Calu3 (cell line): ENCODE results near the gene SMIM35. TPM values are rescaled to one million over a fixed set of nuclear protein-coding genes. Genes with fewer than 3 reads are reported as not detected.

ENCODE experiments used
- BruUV-seq: library from RNA; stranded (reverse); fragments of 400-500 nt; replicated peaks from 2 replicates; lab custom pipeline; 2021; lab: Mats Ljungman, UMichigan
- CTCF ChIA-PET: fragments of 300-600 bp; sonication (Branson Sonifier 250); formaldehyde crosslinking; loops from one replicate; lab custom pipeline; 2022; ENCODE audit warnings: antibody characterized with exemption; lab: Charles Lee
- DNase-seq: peaks from one replicate; pipeline ENCODE4 v3.0.0; 2022
- H3K27ac Mint-ChIP-seq: one replicate; pipeline ENCODE4 v1.8.0; 2022; ENCODE audit warnings: mixed read lengths; ENCODE audit not compliant: unreplicated experiment
- H3K27me3 Mint-ChIP-seq: one replicate; pipeline ENCODE4 v1.8.0; 2022; ENCODE audit warnings: mixed read lengths; ENCODE audit not compliant: unreplicated experiment
- H3K36me3 Mint-ChIP-seq: one replicate; pipeline ENCODE4 v1.8.0; 2022; ENCODE audit warnings: mild to moderate bottlenecking, moderate library complexity, mixed read lengths; ENCODE audit not compliant: insufficient read depth, unreplicated experiment
- H3K4me1 Mint-ChIP-seq: one replicate; pipeline ENCODE4 v1.8.0; 2022; ENCODE audit warnings: mild to moderate bottlenecking, low read depth, mixed read lengths; ENCODE audit not compliant: unreplicated experiment
- H3K4me3 Mint-ChIP-seq: one replicate; pipeline ENCODE4 v1.8.0; 2022; ENCODE audit warnings: mild to moderate bottlenecking, low read depth, moderate library complexity, mixed read lengths; ENCODE audit not compliant: unreplicated experiment
- H3K9me3 Mint-ChIP-seq: one replicate; pipeline ENCODE4 v1.8.0; 2022; ENCODE audit warnings: low read depth, mixed read lengths; ENCODE audit not compliant: unreplicated experiment
- intact Hi-C: fragments of 100-400 bp; cut with micrococcal nuclease; formaldehyde crosslinking; loops from one replicate; pipeline ENCODE4 v1.10.0; 2022; ENCODE audit not compliant: unreplicated experiment
- total RNA-seq: library from RNA; stranded (reverse); gene quantifications from 2 replicates; pipeline ENCODE4 v1.2.3, GENCODE V29; 2022
- TF ChIP-seq, protein P1 (sequence below): fragments of 200-600 bp; IDR thresholded peaks from one replicate; pipeline ENCODE4 v1.8.0; 2022; ENCODE audit warnings: antibody characterized with exemption; ENCODE audit not compliant: unreplicated experiment

The SMIM35 gene
- total RNA-seq, 1 experiment from 2014 or later, result not detected

DNA sequence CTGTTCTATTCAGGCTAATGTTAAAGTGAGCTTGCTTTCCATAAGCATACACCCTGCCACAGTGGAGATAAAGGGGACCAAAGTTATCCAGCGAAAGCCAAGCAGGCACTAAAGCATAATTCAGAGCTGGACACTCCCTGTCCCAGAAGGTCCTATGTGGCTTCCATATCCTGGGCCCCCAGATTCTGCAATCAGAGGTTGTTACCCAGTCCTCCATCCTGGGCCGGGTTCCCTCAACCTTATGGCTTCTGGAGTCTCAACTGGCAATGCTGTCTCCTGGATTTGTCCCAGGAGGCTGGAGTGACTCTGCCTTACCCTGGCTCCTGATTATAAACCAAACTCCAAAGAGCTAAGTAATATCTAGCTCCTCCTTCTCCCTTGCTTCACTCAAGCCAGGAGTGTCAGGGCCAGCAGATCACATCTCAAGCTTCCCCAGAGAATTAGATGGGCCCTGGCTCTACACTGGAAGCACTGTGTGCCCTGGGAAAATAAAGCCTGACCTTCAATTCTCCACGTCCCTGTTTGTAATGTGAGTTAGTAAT, 14.0 kb upstream of the SMIM35 start:
- Mint-ChIP-seq H3K4me1 (no peaks in the 10 kb centered on the region), H3K27ac (no peak overlapping the region), H3K9me3 (no peaks in the 10 kb centered on the region), H3K27me3 (no peaks in the 10 kb centered on the region), H3K36me3 (peaks cover 28% of the 10 kb centered on the region), H3K4me3 (no peak overlapping the region)
- intact Hi-C loops, result no loop called here
- TF ChIP-seq, protein P1, sequence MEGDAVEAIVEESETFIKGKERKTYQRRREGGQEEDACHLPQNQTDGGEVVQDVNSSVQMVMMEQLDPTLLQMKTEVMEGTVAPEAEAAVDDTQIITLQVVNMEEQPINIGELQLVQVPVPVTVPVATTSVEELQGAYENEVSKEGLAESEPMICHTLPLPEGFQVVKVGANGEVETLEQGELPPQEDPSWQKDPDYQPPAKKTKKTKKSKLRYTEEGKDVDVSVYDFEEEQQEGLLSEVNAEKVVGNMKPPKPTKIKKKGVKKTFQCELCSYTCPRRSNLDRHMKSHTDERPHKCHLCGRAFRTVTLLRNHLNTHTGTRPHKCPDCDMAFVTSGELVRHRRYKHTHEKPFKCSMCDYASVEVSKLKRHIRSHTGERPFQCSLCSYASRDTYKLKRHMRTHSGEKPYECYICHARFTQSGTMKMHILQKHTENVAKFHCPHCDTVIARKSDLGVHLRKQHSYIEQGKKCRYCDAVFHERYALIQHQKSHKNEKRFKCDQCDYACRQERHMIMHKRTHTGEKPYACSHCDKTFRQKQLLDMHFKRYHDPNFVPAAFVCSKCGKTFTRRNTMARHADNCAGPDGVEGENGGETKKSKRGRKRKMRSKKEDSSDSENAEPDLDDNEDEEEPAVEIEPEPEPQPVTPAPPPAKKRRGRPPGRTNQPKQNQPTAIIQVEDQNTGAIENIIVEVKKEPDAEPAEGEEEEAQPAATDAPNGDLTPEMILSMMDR, result no peak
- no TSS peak for BruUV-seq
- CTCF ChIA-PET, result no interaction called here
- no peak for DNase-seq

DNA sequence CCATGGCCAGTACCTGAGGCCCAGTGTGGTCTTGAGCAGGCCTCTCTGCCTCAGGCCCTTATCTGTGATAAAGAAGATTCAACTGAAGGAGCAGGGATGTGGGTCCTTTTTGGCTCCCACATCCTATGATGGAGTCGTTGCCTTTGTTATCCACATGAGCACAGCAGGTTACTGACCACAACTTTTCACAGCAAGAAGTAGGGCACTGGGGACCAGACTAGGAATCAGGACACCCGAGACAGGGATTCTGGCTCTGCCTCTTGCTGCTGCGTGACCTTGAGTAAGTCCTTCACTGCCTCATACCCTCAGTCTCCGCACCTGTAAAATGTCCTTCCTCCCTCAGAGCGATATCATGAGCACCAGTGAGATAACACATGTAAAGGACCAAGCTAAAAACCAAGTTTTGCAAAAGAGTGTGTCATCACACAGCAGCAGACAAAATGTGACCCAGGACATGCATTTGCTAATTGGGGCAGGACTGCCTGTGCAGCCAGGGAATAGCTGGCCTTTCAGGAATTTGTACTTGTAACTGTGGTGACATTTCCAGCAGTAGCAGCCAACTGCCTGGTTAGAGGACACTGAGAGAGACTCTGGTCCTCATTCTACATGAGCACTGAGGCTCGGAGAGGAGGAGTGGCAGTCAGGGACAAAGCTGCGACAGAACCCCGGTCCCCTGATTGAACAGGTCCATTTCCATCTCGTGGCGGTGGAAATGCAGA, 13.2 kb upstream of the SMIM35 start:
- no peak overlapping the region for H3K27ac Mint-ChIP-seq
- intact Hi-C loops, result no loop called here
- no peak overlapping the region for H3K4me3 Mint-ChIP-seq
- H3K36me3 Mint-ChIP-seq, result peaks cover 28% of the 10 kb centered on the region
- no peaks in the 10 kb centered on the region for H3K9me3 Mint-ChIP-seq
- BruUV-seq, result no TSS peak
- TF ChIP-seq, protein P1, result no peak
- CTCF ChIA-PET, result interaction anchor here (0.6 kb wide), 1 partner anchor 887 kb away, joined by 3 read pairs; no protein-coding TSS in a partner anchor
- no peak for DNase-seq
- H3K4me1 Mint-ChIP-seq, result no peaks in the 10 kb centered on the region
- H3K27me3 Mint-ChIP-seq, result no peaks in the 10 kb centered on the region

DNA sequence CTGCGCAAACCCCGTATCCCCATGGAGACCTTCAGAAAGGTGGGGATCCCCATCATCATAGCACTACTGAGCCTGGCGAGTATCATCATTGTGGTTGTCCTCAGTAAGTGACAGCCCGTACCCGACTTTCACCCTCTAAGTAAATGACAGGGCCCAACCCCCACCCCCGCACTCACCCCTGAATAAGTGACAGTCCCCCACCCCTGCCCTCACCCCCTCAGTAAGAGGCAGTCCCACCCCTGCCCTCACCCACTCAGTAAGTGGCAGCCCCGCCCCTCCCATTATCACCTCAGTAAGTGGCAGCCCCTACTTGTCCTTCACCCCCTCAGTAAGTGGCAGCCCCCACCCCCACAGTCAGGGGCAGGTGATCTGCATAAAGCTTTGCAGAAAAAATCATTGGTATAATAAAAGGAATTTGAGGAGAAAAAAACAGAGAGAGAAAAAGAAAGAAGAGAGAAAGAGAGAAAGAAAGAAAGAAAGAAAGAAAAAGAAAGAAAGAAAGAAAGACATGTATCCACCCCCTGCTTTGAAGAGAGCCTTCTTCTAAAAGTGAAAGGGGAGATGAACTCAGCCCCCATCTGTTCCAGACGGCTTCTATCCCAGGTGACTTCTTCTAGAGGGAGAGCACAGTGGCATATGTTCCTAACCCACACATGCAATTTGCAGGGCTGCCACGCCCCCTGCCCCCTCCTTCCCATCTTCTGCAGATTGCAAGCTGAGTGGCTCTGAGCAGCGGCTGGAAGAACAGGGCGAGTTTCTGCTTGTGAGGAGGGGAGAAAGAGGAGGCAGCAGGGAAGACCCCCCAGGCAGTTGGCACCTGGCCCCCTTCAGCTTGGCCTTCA, 12.5 kb upstream of the SMIM35 start:
- no peak overlapping the region for H3K4me3 Mint-ChIP-seq
- DNase-seq, result no peak
- H3K4me1 Mint-ChIP-seq, result no peaks in the 10 kb centered on the region
- H3K9me3 Mint-ChIP-seq, result no peaks in the 10 kb centered on the region
- H3K36me3 Mint-ChIP-seq, result peaks cover 28% of the 10 kb centered on the region
- CTCF ChIA-PET, result interaction anchor here (0.6 kb wide), 1 partner anchor 886 kb away, joined by 3 read pairs; no protein-coding TSS in a partner anchor
- H3K27me3 Mint-ChIP-seq, result no peaks in the 10 kb centered on the region
- no TSS peak for BruUV-seq
- intact Hi-C loops, result no loop called here
- no peak overlapping the region for H3K27ac Mint-ChIP-seq
- TF ChIP-seq, protein P1, result no peak

DNA sequence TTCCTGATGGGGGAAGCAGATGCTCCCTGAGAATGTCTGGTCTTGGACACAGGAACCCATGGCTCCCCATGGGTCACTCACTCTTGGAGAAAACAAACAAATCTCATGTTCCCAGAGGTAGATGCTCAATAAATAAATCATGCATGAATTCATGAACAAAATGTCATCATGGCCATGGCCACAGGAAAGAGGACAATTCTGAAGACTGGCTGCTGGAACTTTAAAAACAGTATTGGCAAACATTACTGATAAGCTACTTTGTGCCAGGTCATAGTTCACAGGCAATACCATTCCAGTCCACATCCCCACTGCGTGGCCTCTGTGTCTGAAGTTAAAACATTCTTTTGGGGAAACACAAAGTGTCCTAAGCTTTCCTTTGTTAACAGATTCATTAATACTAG, 9.2 kb upstream of the SMIM35 start:
- Mint-ChIP-seq H3K27ac (no peak overlapping the region), H3K4me3 (no peak overlapping the region), H3K27me3 (no peaks in the 10 kb centered on the region), H3K9me3 (no peaks in the 10 kb centered on the region), H3K4me1 (peaks cover 11% of the 10 kb centered on the region), H3K36me3 (peaks cover 20% of the 10 kb centered on the region)
- DNase-seq, result no peak
- intact Hi-C loops, result no loop called here
- CTCF ChIA-PET, result interaction anchor here (0.5 kb wide), 1 partner anchor 146 kb away, joined by 5 read pairs; no protein-coding TSS in a partner anchor
- TF ChIP-seq, protein P1, result no peak
- no TSS peak for BruUV-seq
